B cell (primary cell): ENCODE results near the gene PDE6H.

Source experiments
- EZH2 ChIP-seq: IDR thresholded peaks from 2 replicates; pipeline ENCODE4 v1.6.1; 2012; ENCODE audit warnings: borderline replicate concordance, low read depth, mild to moderate bottlenecking, moderate library complexity, low read length; ENCODE audit not compliant: insufficient read depth, poor library complexity, severe bottlenecking
- TF ChIP-seq, protein P1 (sequence below): fragments of 200-600 bp; IDR thresholded peaks from one replicate; pipeline ENCODE4 v1.8.0; 2022; ENCODE audit warnings: antibody characterized with exemption, mild to moderate bottlenecking

DNA sequence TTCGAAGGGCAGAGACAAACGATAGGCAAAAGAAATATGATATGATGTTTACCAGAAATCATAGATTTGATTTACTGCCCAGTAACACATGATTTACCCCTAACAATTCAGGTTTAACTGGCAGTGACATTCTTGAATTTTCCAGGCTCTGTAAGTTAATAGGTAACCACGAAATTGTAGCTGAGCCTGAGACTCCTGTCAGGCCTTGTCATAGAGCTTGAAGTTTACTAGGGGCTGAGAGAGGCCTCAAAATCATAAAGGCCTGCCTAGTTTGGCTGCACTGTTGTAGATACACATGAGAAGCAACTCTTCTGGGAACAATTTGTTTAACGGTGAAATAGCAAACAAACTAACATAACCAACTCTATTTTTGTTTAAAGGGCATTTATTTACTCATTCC is 37.8 kb upstream of the PDE6H start:
- TF ChIP-seq, protein P1, sequence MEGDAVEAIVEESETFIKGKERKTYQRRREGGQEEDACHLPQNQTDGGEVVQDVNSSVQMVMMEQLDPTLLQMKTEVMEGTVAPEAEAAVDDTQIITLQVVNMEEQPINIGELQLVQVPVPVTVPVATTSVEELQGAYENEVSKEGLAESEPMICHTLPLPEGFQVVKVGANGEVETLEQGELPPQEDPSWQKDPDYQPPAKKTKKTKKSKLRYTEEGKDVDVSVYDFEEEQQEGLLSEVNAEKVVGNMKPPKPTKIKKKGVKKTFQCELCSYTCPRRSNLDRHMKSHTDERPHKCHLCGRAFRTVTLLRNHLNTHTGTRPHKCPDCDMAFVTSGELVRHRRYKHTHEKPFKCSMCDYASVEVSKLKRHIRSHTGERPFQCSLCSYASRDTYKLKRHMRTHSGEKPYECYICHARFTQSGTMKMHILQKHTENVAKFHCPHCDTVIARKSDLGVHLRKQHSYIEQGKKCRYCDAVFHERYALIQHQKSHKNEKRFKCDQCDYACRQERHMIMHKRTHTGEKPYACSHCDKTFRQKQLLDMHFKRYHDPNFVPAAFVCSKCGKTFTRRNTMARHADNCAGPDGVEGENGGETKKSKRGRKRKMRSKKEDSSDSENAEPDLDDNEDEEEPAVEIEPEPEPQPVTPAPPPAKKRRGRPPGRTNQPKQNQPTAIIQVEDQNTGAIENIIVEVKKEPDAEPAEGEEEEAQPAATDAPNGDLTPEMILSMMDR = no peak
- no peak for TF ChIP-seq EZH2
